Activated CD4-positive, CD25-positive, alpha-beta regulatory T cell treated with anti-CD3 and anti-CD28 coated beads, Interleukin-2, amount 50 U/mL, for 72 hours (primary cell): Measurements from ENCODE around the gene PAQR4.

ENCODE experiments used
- DNase-seq: peaks from one replicate; pipeline ENCODE4 v3.0.0; 2021

PAQR4 gene

GRCh38 chr16:2966808-2967191, 2.3 kb upstream of the PAQR4 start:
- no peak for DNase-seq

GRCh38 chr16:2967211-2967631, 1.9 kb upstream of the PAQR4 start:
- no peak for DNase-seq

GRCh38 chr16:2967721-2968161, 1.4 kb upstream of the PAQR4 start:
- DNase-seq: no peak

- no peak for DNase-seq
These were observed 795 bp upstream of the PAQR4 start for GRCh38 chr16:2968368-2968737.

GRCh38 chr16:2969545-2970521, 685 bp downstream of the PAQR4 start:
- DNase-seq: peak; percentile 76

GRCh38 chr16:2970563-2970962, 1.4 kb downstream of the PAQR4 start:
- DNase-seq: no peak

GRCh38 chr16:2971134-2971984, 2.2 kb downstream of the PAQR4 start:
- DNase-seq: no peak

- no peak for DNase-seq
These were observed 3.0 kb downstream of the PAQR4 start for GRCh38 chr16:2971985-2972784.

- DNase-seq: no peak
These were observed 3.9 kb downstream of the PAQR4 start for GRCh38 chr16:2973093-2973492.

GRCh38 chr16:2973605-2974318, 4.6 kb downstream of the PAQR4 start:
- DNase-seq: no peak

- no peak for DNase-seq
These were observed 5.3 kb downstream of the PAQR4 start for GRCh38 chr16:2974319-2975056.

- DNase-seq: no peak
These were observed 6.1 kb downstream of the PAQR4 start for GRCh38 chr16:2975161-2975795.

- DNase-seq: no peak
These were observed 7.1 kb downstream of the PAQR4 start for GRCh38 chr16:2976201-2976600.

GRCh38 chr16:2976673-2977072, 7.5 kb downstream of the PAQR4 start:
- no peak for DNase-seq

- DNase-seq: no peak
These were observed 8.3 kb downstream of the PAQR4 start for GRCh38 chr16:2977440-2977839.

- DNase-seq: no peak
These were observed 10.6 kb downstream of the PAQR4 start for GRCh38 chr16:2979669-2980226.

GRCh38 chr16:2980227-2981176, 11.4 kb downstream of the PAQR4 start, which contains the start of gene PKMYT1:
Gene PKMYT1 (minus strand): TSS chr16:2980446. CDS start chr16:2979657, 789 bp downstream.
- peak; percentile 98 for DNase-seq

GRCh38 chr16:2981177-2981898, 12.2 kb downstream of the PAQR4 start:
- DNase-seq: no peak

GRCh38 chr16:2981899-2982250, 12.7 kb downstream of the PAQR4 start:
- no peak for DNase-seq
